AG04449 (cell line): ENCODE results near the gene SCRN3.
"Not testable (repeated sequence)": the region's sequence is repeated elsewhere in the genome, so short reads cannot be mapped to it uniquely, and the experiment has no call there.

Experiments used
- CTCF ChIA-PET: fragments of 350-600 bp; formaldehyde crosslinking; extraction: SDS; loops from one replicate; lab custom pipeline; 2021; ENCODE audit warnings: antibody characterized with exemption; lab: Yijun Ruan, JAX
- POLR2A ChIA-PET: fragments of 400-600, 350-600 bp; formaldehyde crosslinking; extraction: SDS; loops from one replicate; lab custom pipeline; 2020; ENCODE audit warnings: antibody characterized with exemption, inconsistent platforms; lab: Yijun Ruan, JAX
- DNase-seq: peaks from one replicate; pipeline ENCODE4 v3.0.0-alpha.2; 2010; ENCODE audit warnings: low read depth, low spot score
- H3K4me3 ChIP-seq: 2 replicates; pipeline ENCODE4 v1.5.1; 2011; ENCODE audit warnings: low read depth, mild to moderate bottlenecking, control low read depth, low read length
- CTCF ChIP-seq: IDR thresholded peaks from one replicate; pipeline ENCODE4 v1.5.1; 2011; ENCODE audit warnings: mild to moderate bottlenecking, moderate library complexity, low read length, control low read depth, inconsistent platforms; ENCODE audit not compliant: insufficient read depth; ENCODE audit errors: missing control alignments

Gene SCRN3

GRCh38 chr2:174362949-174363348 is 32.6 kb upstream of the SCRN3 start:
- CTCF ChIA-PET: interaction anchor here (1.5 kb wide), 1 partner anchor 13 kb away, joined by 5 read pairs; no protein-coding TSS in a partner anchor
- no peak for TF ChIP-seq CTCF
- no peak overlapping the region for H3K4me3 ChIP-seq
- DNase-seq: no peak
- POLR2A ChIA-PET: no interaction called here

GRCh38 chr2:174363492-174364225 is 31.9 kb upstream of the SCRN3 start:
- CTCF ChIA-PET, H3K4me3 ChIP-seq, POLR2A ChIA-PET, DNase-seq: not testable (repeated sequence)

GRCh38 chr2:174364628-174365027 is 30.9 kb upstream of the SCRN3 start:
- CTCF ChIA-PET: no interaction called here
- no peak overlapping the region for H3K4me3 ChIP-seq
- DNase-seq: no peak
- no peak for TF ChIP-seq CTCF
- POLR2A ChIA-PET: no interaction called here

- POLR2A ChIA-PET: no interaction called here
- CTCF ChIA-PET: no interaction called here
- no peak for DNase-seq
- TF ChIP-seq CTCF: no peak
- H3K4me3 ChIP-seq: no peak overlapping the region
These were observed 30.0 kb upstream of the SCRN3 start for GRCh38 chr2:174365571-174365970.

- H3K4me3 ChIP-seq: no peak overlapping the region
- no peak for TF ChIP-seq CTCF
- no peak for DNase-seq
- CTCF ChIA-PET: interaction anchor here (0.9 to 1.5 kb wide), 3 partner anchors 14 to 153 kb away, joined by 3 to 4 read pairs (median 3); no protein-coding TSS in a partner anchor
- POLR2A ChIA-PET: no interaction called here
These were observed 26.8 kb upstream of the SCRN3 start for GRCh38 chr2:174368691-174369090.

- no peak for TF ChIP-seq CTCF
- POLR2A ChIA-PET: no interaction called here
- DNase-seq: no peak
- no peak overlapping the region for H3K4me3 ChIP-seq
- CTCF ChIA-PET: no interaction called here
These were observed 18.6 kb upstream of the SCRN3 start for GRCh38 chr2:174376967-174377366.

- ChIA-PET POLR2A (no interaction called here), CTCF (interaction anchor here (0.7 to 1.6 kb wide), 2 partner anchors 9 to 15 kb away, joined by 3 read pairs; no protein-coding TSS in a partner anchor)
These were observed 11.7 kb upstream of the SCRN3 start for GRCh38 chr2:174383796-174384195.

More at GRCh38 chr2:174383796-174384195, 11.7 kb upstream of the SCRN3 start:
- DNase-seq: no peak
- no peak overlapping the region for H3K4me3 ChIP-seq
- TF ChIP-seq CTCF: no peak
